AG10803 (cell line): ENCODE data around the gene PRKCB.

Experiments
- DNase-seq: peaks from one replicate; pipeline ENCODE4 v3.0.0; 2010; ENCODE audit warnings: low read depth
- H3K4me3 ChIP-seq: 2 replicates; pipeline ENCODE4 v1.5.1; 2011; ENCODE audit warnings: mild to moderate bottlenecking, low read length, control low read depth
- TF ChIP-seq, protein P1 (sequence below): conservative IDR thresholded peaks from 2 replicates; pipeline ENCODE4 v1.5.1; 2011; ENCODE audit warnings: mild to moderate bottlenecking, low read length, control low read depth, inconsistent platforms

The PRKCB gene

DNA sequence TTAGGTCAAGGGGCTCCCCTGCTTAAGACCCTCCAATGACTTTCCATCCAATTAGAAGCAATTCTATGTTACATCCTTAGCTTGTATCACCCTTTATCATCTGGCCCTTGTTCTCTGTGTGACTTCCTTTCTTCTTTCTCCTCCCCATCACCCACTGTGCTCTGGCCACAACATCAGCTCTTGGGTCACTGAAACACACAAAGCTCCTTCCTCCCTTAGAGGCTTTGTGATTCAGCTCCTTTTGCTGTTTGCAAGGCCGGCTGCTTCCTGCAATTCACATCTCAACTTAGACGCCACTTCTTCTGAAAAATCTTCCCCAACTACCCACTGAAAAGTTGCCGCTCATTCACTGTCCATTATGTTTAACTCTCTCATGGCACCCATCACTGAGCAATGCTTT is 289.4 kb downstream of the PRKCB start:
- DNase-seq = no peak
- H3K4me3 ChIP-seq = no peak overlapping the region
- TF ChIP-seq, protein P1, sequence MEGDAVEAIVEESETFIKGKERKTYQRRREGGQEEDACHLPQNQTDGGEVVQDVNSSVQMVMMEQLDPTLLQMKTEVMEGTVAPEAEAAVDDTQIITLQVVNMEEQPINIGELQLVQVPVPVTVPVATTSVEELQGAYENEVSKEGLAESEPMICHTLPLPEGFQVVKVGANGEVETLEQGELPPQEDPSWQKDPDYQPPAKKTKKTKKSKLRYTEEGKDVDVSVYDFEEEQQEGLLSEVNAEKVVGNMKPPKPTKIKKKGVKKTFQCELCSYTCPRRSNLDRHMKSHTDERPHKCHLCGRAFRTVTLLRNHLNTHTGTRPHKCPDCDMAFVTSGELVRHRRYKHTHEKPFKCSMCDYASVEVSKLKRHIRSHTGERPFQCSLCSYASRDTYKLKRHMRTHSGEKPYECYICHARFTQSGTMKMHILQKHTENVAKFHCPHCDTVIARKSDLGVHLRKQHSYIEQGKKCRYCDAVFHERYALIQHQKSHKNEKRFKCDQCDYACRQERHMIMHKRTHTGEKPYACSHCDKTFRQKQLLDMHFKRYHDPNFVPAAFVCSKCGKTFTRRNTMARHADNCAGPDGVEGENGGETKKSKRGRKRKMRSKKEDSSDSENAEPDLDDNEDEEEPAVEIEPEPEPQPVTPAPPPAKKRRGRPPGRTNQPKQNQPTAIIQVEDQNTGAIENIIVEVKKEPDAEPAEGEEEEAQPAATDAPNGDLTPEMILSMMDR = no peak

GRCh38 chr16:24129412-24129918 is 293.7 kb downstream of the PRKCB start:
- DNase-seq = no peak
- TF ChIP-seq, protein P1 = no peak
- no peak overlapping the region for H3K4me3 ChIP-seq

DNA sequence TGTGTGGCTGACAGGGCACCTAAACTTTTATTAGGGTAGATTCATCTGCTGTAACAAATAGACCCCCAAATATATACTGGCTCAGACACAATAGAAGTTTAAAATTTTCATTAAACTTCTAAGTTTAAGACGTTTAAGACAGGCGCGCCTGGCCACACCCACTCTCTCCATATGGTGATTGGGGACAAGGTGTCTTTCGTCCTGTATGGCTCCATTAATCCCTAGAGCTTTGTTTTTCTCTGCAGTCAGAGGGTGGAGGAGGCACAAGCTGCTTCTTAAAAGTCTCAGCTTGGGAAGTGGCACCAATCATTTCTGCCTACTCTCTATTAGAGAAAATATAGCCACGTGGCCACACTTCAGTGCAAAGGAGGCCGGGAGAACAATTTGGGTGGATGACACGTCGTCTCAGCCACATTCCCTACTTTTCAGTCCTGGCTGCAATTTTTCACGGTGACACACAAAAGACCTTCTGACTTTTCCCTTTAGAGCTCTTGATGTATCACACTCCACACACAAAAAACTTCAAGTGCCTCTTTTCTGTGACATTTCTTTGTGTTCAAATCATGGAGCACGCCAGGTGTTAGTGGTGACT is 294.8 kb downstream of the PRKCB start:
- DNase-seq = no peak
- TF ChIP-seq, protein P1 = no peak
- no peak overlapping the region for H3K4me3 ChIP-seq

DNA sequence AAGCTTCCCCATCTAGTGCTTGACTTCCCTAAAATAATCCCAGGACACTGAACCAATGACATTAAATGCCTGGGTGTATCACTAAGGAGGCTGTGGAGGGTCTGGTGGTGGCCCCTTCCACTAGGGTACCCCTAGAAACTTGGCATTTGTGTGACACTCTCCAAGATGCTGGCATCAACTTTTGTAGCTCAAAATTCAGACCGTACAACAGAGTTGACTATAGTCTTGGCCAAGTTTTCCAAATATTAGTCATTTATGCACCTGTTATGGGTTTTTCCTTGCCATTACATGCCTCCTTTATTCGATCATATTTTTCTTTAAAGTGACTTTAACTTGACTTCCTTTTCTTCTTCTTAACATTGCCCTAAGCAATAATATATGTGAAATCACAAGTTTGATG is 295.5 kb downstream of the PRKCB start:
- no peak for DNase-seq
- no peak overlapping the region for H3K4me3 ChIP-seq
- TF ChIP-seq, protein P1 = no peak

DNA sequence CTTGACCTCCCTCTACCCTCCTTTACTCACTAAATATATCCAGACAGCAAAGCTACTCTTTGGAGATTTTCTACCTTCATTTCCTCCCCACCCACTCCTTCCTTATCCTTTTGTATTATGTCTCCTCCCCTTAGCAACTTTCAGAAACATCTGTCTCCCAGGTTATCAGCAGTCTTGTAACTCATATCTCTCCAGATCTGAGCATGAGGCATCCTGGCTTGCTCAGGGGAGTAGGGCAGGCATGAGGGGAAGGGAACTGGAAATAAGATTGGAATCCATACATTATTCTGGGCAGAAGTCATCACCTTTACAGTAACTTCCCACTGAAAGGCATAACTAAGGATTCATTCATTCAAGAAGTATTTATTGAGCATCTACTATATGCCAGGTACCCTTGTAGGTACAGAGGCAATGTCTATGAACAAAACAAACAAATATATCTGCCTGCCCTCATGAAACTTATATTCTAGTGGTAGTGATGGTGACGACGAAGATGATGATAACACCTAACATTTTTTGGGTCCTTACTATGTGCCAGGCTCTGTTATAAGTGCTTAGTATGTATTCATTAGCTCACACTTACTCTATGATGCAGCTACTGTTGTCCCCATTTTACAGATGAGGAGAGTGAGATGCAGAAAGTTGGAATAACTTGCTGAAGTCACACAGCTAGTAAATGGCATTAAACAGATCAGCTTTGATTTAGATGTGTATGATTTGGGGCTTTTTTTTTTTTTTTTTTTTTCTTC is 296.4 kb downstream of the PRKCB start:
- TF ChIP-seq, protein P1 = no peak
- no peak overlapping the region for H3K4me3 ChIP-seq
- DNase-seq = no peak

DNA sequence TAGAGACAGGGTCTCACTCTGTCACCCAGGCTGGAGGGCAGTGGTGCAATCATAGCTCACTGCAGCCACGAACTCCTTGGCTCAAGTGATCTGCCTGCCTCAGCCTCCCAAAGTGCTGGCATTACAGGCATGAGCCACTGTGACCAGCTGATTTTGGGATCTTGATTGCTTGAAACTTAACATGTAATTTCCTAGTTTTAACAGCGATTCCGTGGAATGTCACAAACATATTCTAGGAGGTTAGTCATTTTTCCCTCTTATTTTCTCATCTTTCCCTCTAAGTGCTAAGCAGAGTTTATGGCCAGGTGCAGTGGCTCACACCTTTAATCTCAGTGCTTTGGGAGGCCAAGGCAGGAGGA is 297.0 kb downstream of the PRKCB start:
- no peak overlapping the region for H3K4me3 ChIP-seq
- TF ChIP-seq, protein P1 = no peak
- no peak for DNase-seq
